T-helper 2 cell treated with Interferon-gamma antibody and Interleukin-4, amounts not matched to agents 100 ng/mL and 5 ng/mL, for 36 hours (primary cell): ENCODE measurements around the gene HDDC3. TPM values are rescaled to one million over a fixed set of nuclear protein-coding genes. Genes with fewer than 3 reads are reported as not detected.

Source experiments
- intact Hi-C: fragments of 100-400 bp; cut with micrococcal nuclease; formaldehyde crosslinking; loops from one replicate; pipeline ENCODE4 v1.15.1; 2023
- total RNA-seq: library from RNA; stranded (reverse); gene quantifications from 2 replicates; pipeline ENCODE4 v1.2.3, GENCODE V29; 2022

The HDDC3 gene, protein sequence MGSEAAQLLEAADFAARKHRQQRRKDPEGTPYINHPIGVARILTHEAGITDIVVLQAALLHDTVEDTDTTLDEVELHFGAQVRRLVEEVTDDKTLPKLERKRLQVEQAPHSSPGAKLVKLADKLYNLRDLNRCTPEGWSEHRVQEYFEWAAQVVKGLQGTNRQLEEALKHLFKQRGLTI
- 28.3 and 31.6 TPM in 2 replicates for total RNA-seq

DNA sequence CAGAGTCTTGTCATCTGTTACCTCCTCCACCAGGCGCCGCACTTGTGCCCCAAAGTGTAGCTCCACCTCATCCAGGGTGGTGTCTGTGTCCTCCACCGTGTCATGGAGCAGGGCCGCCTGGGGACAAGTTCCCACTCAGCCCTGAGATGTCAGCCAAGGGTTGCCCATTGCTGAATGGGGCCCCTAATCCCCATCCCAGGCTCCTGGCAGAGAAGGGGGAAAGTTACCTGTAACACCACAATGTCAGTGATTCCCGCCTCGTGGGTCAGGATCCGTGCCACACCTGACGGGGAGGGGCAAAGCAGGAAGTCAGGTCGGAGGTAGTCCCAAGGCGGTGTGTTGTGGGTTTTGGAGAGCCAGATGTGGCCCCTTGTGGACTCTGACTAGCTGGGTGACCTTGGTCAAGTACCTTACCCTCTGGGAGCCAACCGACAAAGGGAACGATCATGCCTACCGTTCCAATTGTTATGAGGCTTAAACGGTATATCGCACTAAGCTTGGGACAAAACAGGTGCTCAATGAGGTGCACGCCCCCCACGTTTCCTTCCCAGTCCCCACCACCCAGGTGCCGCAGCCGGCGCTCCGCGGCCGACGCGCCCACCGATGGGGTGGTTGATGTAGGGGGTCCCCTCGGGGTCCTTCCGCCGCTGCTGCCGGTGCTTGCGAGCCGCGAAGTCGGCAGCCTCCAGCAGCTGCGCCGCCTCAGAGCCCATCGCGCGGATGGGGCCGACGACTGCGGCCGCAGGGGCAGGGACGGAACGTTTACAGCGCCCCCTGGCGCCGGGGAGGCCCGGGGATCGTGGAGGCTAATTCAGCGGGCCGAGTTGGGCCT, at the start of gene HDDC3:
Gene HDDC3, minus strand, starts transcription at position 722 of the 832 bp plus-strand sequence. Its CDS starts 9 bp downstream, at position 713.
- intact Hi-C loops, result loop anchor here (2.0 to 10.0 kb wide), 6 partner anchors 287 to 1970 kb away; partner anchors contain the start of genes CHD2, CIB1, GDPGP1 and SLCO3A1

DNA sequence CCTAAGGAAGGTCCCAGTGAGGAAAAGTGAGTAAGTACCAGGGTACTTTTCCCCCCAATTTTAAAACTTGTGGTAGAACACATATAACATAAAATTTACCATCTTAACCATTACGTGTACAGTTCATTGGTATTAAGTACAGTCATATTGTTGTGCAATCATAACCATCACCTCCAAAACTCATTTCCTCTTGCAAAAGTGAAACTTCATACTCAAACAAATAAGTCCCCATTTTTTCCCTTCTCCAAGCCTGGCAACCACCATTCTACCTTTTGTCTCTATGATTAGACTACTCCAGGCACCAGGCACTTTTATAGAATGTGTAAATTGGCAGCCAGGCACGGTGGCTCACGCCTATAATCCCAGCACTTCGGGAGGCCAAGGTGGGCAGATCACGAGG, 49.8 kb upstream of the HDDC3 start:
- intact Hi-C loops, result no loop called here

DNA sequence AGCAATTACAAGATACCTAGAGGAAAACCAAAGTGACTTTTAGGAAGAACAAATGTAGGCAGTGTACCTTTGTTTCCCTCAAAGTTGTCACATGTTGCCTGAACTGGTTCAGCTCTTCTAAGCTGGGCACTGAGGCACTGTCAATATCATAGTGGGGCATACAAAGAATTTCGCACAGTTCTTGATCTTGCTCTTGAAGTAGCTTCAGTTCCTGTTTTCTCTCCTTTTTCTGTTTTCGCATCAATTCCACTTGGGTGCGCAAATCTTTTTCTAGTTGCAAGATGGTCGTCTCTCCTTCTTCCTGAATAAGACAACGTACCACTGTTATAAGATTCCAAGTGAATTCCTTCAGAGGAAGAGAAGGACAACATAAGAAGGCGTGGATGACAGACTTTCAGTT, 49.3 kb upstream of the HDDC3 start:
- intact Hi-C loops, result no loop called here

DNA sequence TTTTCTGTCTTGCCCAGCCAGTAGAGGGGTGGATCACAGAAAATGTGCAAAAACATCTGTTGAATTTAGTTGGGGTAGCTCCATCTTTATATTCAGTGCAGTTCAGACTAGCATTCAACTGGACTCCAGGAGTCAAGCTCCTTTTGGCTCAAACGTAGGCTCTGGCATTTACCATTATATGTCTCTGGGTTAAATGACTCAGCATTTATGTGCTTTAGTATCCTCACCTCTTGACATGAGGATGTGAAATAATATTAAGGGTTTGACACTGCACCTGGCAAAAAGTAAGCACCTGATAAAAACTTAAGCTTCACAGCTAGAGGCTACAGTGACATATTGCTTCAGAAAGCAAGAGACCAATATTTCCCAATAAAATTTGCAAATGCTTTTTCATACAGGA, 47.2 kb upstream of the HDDC3 start:
- intact Hi-C loops, result no loop called here

DNA sequence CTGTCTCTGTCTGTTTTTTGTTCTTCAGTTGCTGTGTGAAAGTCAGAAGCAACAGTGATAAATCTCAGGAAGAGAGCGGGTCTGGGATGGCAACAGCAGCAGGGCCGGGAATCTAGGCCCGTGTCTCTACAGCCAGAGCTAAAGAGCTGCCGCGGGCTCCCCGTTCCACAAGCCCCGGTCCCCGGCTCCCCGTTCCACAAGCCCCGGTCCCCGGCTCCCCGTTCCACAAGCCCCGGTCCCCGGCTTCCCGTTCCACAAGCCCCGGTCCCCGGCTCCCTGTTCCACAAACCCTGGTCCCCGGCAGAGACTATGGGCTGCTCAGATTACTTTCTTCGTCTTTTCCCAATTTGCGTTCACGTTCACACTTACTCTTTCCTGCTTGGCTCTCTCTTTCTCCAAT, 41.9 kb upstream of the HDDC3 start:
- intact Hi-C loops, result no loop called here

DNA sequence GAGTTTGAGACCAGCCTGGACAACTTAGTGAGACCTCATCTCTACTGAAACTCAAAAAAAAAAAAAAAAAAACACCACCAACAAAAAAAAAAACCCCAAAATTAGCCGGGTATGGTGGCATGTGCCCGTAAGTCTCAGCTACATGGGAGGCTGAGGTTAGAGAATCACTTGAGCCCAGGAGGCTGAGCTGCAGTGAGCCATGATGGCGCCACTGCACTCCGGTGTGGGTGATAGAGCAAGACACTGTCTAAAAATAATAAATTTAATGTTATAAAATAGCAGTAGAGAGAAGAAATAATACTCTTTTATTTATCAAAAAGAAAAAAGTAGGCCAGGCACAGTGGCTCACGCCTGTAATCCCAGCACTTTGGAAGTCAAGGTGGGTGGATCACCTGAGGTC, 39.8 kb upstream of the HDDC3 start:
- intact Hi-C loops, result no loop called here

DNA sequence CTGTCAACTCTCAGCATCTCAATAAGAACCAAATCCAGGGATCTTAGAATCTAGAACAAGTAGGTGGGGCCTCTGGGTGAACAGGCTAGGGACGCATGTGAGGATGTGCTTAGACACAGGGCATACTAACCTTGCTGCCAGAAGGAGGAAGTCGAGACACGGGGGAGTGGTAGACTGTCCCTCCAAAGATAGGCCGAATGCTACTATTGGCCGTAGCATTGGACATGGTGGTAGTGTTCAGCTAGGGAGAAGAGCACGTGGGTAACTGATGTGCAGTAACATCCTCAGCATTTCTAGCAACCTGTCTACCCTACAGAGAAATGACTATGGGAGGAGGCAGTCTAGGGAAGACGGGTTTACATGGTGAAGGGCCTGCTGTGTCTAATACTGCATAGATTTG, 37.9 kb upstream of the HDDC3 start:
- intact Hi-C loops, result no loop called here

DNA sequence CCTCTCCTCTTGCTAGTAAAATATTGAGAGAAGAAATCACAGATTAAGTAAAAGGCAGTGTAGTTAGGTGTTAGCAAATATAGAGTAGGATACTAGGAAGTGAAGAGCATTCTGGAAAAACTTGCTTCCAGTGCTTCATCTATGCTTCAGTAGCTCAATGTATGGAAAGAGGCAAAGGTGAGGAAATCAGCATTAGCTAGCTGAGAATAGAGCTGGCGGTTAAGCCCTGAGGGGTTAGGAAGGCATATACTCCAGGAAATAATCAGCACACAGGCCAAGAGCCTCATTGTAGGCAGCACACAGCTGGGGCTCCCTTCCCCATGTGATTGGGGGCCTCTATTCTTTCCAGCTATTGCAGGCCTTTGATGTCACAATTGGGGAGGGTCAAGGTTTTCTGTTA, 36.1 kb upstream of the HDDC3 start:
- intact Hi-C loops, result no loop called here

DNA sequence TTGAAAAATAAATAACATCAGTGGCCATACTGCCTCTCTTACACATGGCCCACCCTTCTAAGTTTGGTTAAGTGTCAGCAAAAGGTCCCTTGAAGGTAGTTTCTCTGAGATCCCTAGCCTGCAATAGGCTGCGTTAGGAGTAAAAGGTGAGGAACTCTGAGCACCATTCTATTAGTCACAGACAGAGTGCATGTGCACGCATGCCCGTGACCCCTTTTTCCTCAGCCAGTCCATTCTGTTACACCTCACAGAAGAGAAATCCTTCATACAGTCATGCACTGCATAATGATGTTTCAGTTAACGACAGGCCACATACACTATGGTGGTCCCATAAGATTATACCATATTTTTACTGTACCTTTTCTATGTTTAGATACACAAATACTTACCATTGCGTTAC, 34.9 kb upstream of the HDDC3 start:
- intact Hi-C loops, result no loop called here

DNA sequence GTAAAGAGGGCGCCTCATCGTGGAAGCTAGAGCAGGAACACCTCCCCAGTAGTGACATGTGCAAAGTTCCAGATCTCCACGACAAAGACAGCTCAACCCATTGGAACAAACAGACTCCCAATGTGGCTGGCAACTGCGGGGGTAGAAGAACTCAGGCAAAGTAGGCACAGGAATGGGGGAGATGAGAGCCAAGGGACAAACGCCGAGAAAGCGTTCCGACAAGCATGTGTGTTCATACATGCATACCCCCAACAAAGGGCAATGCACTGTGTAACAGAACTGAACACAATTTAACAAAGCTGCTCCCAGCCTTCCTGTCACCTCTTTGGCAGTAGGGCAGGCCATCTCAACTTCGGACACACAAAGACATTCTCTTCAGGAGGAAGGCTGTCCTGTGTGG, 33.9 kb upstream of the HDDC3 start:
- intact Hi-C loops, result no loop called here

DNA sequence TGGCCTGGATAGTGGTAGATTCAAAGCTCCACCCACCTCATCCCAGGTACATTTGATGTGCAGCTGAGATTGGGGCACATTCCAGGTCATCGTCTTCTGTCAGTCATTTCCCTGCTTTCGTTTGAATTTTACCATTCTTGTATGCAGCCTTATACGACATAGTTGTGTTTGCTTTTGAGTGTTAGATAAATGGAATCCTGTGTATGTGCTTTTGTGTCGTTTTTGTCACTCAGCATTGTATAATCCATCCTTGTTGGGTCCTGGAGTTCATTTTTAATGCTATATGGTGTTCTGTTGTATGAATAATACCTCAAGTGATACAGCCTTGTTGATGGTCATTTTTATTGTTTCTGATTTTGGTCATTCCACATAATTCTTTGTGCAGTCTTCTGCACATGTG, 29.7 kb upstream of the HDDC3 start:
- intact Hi-C loops, result no loop called here

DNA sequence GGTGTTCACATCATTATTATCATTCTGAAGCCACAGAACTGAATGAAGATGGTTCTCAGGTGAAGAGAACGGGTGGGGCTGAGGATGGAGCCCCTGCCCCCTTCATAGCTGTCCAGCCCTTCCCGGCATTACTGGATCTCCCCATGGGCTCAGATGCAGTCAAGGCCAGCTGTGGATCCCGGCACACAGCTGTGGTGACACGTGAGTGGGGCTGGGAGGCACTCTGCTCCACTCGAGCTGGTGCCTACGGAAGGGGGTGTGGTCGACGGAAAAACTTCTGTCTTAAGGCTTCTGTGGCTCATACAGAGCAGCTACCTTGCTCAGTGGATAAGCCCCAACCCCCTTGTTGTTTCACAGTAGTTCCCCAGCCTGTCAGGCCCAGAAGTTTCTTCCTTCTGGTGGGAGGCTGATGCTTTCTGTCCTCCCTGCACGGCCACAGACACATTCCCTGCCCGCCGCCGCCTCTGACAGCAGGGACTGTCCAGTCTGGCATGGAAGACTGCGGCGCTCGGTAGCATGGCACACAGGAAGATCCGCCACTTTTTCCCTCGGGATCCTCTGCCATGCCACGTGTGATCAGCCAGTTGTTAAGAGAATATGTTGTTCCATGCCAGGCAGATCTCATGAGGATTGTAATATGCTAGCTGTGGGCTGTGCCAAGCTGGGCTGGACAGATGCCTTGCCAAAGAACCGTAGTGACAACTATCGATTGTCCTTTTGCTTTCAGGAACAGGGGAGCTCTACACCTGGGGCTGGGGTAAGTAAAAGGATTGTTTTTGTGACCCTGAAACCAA, 28.1 kb upstream of the HDDC3 start:
- intact Hi-C loops, result no loop called here

DNA sequence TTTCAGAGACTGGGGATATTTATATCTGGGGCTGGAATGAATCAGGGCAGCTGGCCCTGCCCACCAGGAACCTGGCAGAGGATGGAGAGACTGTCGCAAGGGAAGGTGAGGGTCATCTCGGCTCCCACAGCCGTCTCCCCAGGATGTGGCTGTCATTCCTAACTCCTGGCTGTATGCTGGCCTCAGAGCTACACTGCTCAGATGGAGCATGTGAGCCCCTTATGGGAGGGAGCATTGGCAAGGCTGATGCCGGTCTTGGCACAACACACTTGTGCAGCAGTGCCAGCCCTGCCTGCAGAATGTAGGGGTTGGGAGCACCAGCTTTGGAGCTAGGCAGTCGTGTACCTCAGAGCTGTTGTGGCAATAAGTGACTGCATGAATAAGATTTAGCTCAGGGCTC, 27.5 kb upstream of the HDDC3 start:
- intact Hi-C loops, result no loop called here

DNA sequence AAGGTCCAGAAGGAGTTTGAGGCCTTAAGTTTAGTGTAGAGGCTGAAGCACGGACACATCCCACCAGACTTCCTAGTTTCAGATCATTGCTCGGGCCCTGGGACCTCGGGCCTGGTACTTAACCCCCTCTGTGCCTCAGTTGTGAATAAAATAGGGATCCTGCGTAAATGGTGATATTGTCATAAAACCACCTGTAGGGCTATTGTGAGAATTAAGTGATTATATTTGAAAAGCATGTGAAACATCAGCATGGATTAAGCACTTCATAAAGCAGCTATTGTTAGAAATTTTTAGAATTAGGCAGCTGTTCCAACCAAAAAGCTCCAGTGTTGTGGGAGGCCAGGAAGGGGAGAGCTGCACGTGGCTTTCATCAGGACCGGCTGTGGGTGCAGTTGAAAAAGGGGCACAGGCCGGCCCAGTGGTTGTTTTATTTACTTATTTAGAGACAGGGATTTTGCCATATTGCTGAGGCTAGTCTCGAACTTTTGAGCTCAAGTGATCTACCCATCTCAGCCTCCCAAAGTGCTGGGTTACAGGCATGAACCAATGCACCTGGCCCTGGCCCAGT, 26.8 kb upstream of the HDDC3 start:
- intact Hi-C loops, result no loop called here

DNA sequence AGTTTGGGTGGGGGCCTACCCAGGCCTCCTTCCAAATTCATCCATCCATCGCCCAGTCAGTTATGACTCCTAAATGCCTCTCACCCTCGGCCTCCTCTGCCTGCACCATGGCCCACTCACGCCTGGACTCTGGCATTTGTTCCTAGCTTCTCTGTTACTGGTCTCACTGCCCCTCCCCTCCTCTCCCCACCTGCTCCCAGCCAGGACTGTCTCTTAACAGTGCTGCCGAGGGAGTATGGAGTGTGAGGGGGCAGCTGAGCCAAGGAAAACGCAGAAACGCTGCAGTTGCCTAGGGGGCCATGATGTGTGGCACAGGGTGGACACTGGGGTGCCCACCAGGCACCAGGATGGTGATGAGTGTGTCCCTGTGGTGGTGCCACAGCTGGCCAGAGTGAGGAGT, 25.4 kb upstream of the HDDC3 start:
- intact Hi-C loops, result no loop called here

DNA sequence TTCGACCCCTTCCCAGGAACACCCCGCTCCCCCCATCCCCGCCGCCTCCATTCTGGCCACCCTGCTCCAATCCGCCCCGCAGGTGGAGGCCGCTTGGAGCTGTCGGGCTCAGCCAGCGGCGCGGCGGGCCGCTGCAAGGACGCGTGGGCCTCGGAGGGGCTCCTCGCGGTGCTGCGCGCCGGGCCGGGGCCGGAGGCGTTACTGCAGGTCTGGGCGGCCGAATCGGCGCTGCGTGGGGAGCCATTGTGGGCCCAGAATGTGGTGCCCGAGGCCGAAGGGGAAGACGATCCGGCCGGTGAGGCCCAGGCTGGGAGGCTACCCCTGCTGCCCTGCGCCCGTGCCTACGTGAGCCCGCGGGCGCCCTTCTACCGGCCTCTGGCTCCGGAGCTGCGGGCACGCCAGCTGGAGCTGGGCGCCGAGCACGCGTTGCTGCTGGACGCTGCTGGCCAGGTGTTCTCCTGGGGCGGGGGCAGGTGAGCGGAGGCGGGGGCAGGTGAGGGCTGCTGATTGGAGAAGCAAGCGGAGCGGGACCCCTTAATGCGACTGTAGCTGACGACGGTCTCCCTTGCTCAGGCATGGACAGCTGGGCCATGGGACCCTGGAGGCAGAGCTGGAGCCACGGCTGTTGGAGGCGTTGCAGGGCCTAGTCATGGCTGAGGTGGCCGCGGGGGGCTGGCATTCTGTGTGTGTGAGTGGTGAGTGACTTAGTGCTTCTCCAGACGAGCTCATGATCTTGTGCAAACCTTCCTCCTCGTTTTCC, 24.9 kb upstream of the HDDC3 start:
- intact Hi-C loops, result no loop called here

DNA sequence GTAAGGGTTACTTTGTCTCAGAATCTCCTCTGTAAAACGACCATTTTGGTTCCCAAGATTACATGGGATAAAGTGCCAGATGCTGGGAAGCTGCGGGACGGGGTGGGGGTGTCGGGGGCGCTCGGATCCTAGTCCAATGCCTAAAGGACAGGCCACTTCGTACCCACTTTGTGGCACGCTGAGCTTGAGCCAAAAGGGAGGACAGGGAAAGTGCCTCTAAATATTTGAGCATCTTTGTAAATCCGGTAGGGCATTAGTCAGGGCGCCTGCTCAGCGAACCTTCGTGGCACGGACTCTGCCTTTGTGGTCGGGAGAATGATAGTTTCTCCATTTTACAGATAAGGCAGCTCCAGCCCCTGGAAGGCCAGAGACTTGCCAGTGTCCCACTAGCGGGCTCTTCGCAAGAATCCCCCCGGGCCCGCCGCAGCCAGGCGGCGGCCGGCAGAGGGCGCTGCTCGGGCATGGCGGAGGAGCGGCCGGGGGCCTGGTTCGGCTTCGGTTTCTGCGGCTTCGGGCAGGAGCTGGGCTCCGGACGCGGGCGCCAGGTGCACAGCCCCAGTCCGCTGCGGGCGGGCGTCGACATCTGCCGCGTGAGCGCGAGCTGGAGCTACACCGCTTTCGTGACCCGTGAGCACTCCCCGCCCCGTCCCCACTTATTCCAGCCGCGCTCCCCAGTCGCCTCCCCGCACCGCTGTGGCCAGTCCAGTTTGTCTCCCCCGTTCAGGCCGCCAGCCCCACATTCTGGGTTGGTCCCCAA, 24.1 kb upstream of the HDDC3 start:
- intact Hi-C loops, result loop anchor here (1.0 kb wide), 3 partner anchors 66 to 93 kb away; partner anchors contain the start of gene VPS33B

DNA sequence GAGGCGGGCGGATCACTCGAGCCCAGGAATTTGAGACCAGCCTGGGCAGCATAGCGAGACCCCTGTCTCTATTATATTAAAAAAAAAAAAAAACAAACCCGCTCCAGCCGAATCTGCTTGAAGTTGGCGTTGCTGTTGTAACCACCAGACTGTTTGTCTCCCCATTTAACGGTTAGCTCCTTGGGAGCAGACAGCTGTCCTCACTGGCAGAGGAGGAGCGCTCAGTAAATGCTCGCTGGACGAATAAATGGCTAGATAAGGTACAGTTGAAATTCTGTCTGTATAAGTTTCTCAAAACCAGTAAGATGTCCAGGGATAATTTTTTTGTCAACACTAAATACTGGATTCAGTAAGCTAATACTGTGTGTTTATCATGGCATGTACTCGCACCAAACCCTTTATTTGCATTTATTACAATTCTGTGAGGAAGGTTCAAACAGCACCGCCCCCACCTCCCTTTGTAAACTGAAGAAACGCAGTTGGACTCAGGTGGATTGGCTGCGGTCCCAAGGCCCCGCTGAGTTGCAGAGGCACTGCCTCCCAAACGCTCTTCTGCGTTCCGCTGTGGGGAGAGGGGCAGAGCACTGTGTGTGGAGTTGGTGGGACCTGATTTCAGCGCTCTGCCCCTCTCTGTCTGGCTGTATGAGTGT, 23.4 kb upstream of the HDDC3 start:
- intact Hi-C loops, result loop anchor here (1.0 kb wide), 4 partner anchors 39 to 94 kb away; partner anchors contain the start of genes PRC1 and VPS33B
